Uterus (tissue), 2 donors: ENCODE data around the gene PTPRN2.

Source experiments
- CTCF ChIP-seq, 4 experiments: fragments of 200-600 bp in 2 of 4; fragments of 450-650 bp in 2 of 4; sonication (generic) in 2 of 4; IDR thresholded peaks; one replicate each; pipeline ENCODE4 v1.5.1; 2016 to 2019; ENCODE audit warnings: antibody characterized with exemption in 4 of 4, mild to moderate bottlenecking in 2 of 4, moderate library complexity in 1 of 4
- POLR2A ChIP-seq, 2 donors: fragments of 450-650 bp; IDR thresholded peaks; one replicate each; pipeline ENCODE4 v1.6.1; 2016; ENCODE audit warnings: antibody characterized with exemption in 2 of 2, mild to moderate bottlenecking in 1 of 2, moderate library complexity in 1 of 2

DNA sequence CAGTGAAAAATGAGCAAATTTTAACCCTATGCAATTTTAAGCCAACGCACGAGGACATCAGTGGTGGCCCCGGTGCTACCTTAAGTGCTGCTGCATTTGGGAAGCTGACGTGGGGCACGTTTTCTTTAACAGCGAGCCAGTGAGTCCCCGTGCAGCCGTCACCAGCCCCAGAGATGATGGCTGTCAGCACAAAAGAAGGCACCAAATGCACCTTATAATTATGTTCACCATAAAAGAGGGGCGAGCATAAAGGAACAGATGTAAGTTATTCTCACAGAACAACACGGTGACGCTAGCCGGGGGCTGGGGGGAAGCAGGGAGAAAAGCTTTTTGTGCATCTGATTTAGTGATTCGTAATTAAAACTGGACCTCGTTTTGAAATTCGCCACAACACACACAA lies 990.7 kb downstream of the PTPRN2 start:
- TF ChIP-seq CTCF (IDR thresholded peaks at IDR 0.05): no peak
- no peak for TF ChIP-seq POLR2A (IDR thresholded peaks at IDR 0.05)
